ENCODE data around the gene FPR2.

The FPR2 gene

DNA sequence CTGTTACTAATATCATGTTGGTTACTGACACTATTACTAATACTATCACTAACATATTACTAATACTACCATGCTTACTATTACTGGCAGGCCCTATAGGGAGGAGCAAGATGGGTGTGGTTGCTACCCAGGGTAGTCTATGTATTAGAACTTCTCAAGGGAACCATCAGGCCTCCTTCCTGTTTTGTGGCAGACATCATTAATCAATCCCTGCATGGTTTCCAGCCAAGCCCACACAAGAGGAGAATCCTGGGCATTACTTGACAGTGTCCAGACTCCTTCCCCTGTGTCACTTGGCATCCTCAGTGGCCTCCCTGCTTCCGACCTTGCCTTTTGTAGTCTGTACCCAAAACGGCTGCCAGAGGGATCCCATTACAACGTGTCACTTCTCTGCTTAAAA lies 46.1 kb upstream of the FPR2 start:
- no peak overlapping the region for H3K27ac ChIP-seq (ENCODE audit: extremely low read depth, low read depth, low read length)
- H3K9me3 ChIP-seq (ENCODE audit: control insufficient read depth, insufficient read depth, low read depth, low read length): no peaks in the 10 kb centered on the region
- no peak overlapping the region for H3K4me3 ChIP-seq (ENCODE audit: low read depth, low read length)
- ChIA-PET POLR2A (interaction anchor here (0.6 kb wide), 1 partner anchor 27 kb away, joined by 3 read pairs; no protein-coding TSS in a partner anchor), CTCF (interaction anchor here (0.6 kb wide), 1 partner anchor 51 kb away, joined by 4 read pairs; no protein-coding TSS in a partner anchor)
- H3K36me3 ChIP-seq (ENCODE audit: control insufficient read depth in 2 of 2, insufficient read depth in 1 of 2, low read length in 2 of 2): no peaks in the 10 kb centered on the region
- H3K4me1 ChIP-seq (ENCODE audit: control insufficient read depth, insufficient read depth, low read length): no peaks in the 10 kb centered on the region
- TF ChIP-seq, protein P1, sequence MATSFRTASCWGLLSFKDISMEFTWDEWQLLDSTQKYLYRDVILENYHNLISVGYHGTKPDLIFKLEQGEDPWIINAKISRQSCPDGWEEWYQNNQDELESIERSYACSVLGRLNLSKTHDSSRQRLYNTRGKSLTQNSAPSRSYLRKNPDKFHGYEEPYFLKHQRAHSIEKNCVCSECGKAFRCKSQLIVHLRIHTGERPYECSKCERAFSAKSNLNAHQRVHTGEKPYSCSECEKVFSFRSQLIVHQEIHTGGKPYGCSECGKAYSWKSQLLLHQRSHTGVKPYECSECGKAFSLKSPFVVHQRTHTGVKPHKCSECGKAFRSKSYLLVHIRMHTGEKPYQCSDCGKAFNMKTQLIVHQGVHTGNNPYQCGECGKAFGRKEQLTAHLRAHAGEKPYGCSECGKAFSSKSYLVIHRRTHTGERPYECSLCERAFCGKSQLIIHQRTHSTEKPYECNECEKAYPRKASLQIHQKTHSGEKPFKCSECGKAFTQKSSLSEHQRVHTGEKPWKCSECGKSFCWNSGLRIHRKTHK (tag by site-specific recombination; IDR thresholded peaks at IDR 0.05): no peak
- peak; percentile 47; the same call in 1 of the 2 replicates for TF ChIP-seq ZBTB17 (tag by site-specific recombination; IDR thresholded peaks at IDR 0.05)
- no peak for TF ChIP-seq ZNF335 (tag by site-specific recombination; conservative IDR thresholded peaks at IDR 0.05)

DNA sequence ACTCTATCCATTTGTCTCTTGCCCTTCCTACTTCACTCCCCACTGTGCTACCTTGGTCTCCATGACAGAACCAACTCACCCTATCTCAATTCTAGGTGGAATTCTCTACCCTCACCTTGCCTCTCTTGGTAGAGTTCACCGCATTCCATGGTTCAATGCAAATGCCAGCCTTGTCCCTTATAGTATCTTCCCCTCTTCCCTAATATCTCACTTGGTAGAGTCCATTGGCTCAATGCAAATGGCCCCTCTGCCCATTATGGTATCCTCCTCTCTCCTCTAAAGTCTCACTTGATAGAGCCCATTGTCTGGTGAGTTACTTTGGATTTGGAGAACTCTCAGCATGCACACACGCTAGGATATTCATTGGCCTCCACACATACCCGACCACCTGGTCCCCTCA lies 45.1 kb upstream of the FPR2 start:
- H3K27ac ChIP-seq (ENCODE audit: extremely low read depth, low read depth, low read length): no peak overlapping the region
- no peak overlapping the region for H3K4me3 ChIP-seq (ENCODE audit: low read depth, low read length)
- no peaks in the 10 kb centered on the region for H3K9me3 ChIP-seq (ENCODE audit: control insufficient read depth, insufficient read depth, low read depth, low read length)
- H3K4me1 ChIP-seq (ENCODE audit: control insufficient read depth, insufficient read depth, low read length): no peaks in the 10 kb centered on the region
- H3K36me3 ChIP-seq (ENCODE audit: control insufficient read depth in 2 of 2, insufficient read depth in 1 of 2, low read length in 2 of 2): no peaks in the 10 kb centered on the region
- no peak for TF ChIP-seq ZNF16 (tag by site-specific recombination; IDR thresholded peaks at IDR 0.05; ENCODE audit: low read depth)
- no peak for TF ChIP-seq ZNF350 (tag by site-specific recombination; IDR thresholded peaks at IDR 0.05)
- TF ChIP-seq, protein P2, sequence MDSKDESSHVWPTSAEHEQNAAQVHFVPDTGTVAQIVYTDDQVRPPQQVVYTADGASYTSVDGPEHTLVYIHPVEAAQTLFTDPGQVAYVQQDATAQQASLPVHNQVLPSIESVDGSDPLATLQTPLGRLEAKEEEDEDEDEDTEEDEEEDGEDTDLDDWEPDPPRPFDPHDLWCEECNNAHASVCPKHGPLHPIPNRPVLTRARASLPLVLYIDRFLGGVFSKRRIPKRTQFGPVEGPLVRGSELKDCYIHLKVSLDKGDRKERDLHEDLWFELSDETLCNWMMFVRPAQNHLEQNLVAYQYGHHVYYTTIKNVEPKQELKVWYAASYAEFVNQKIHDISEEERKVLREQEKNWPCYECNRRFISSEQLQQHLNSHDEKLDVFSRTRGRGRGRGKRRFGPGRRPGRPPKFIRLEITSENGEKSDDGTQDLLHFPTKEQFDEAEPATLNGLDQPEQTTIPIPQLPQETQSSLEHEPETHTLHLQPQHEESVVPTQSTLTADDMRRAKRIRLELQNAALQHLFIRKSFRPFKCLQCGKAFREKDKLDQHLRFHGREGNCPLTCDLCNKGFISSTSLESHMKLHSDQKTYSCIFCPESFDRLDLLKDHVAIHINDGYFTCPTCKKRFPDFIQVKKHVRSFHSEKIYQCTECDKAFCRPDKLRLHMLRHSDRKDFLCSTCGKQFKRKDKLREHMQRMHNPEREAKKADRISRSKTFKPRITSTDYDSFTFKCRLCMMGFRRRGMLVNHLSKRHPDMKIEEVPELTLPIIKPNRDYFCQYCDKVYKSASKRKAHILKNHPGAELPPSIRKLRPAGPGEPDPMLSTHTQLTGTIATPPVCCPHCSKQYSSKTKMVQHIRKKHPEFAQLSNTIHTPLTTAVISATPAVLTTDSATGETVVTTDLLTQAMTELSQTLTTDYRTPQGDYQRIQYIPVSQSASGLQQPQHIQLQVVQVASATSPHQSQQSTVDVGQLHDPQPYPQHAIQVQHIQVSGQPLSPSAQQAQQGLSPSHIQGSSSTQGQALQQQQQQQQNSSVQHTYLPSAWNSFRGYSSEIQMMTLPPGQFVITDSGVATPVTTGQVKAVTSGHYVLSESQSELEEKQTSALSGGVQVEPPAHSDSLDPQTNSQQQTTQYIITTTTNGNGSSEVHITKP (tag by site-specific recombination; IDR thresholded peaks at IDR 0.05): peak; percentile 50; the same call in 1 of the 2 replicates
- no peak for TF ChIP-seq MYNN (tag by site-specific recombination; IDR thresholded peaks at IDR 0.05; ENCODE audit: borderline replicate concordance)
- TF ChIP-seq ZNF596 (tag by site-specific recombination; IDR thresholded peaks at IDR 0.05): no peak
- no peak for TF ChIP-seq ZNF157 (tag by site-specific recombination; IDR thresholded peaks at IDR 0.05)
- TF ChIP-seq, protein P3, sequence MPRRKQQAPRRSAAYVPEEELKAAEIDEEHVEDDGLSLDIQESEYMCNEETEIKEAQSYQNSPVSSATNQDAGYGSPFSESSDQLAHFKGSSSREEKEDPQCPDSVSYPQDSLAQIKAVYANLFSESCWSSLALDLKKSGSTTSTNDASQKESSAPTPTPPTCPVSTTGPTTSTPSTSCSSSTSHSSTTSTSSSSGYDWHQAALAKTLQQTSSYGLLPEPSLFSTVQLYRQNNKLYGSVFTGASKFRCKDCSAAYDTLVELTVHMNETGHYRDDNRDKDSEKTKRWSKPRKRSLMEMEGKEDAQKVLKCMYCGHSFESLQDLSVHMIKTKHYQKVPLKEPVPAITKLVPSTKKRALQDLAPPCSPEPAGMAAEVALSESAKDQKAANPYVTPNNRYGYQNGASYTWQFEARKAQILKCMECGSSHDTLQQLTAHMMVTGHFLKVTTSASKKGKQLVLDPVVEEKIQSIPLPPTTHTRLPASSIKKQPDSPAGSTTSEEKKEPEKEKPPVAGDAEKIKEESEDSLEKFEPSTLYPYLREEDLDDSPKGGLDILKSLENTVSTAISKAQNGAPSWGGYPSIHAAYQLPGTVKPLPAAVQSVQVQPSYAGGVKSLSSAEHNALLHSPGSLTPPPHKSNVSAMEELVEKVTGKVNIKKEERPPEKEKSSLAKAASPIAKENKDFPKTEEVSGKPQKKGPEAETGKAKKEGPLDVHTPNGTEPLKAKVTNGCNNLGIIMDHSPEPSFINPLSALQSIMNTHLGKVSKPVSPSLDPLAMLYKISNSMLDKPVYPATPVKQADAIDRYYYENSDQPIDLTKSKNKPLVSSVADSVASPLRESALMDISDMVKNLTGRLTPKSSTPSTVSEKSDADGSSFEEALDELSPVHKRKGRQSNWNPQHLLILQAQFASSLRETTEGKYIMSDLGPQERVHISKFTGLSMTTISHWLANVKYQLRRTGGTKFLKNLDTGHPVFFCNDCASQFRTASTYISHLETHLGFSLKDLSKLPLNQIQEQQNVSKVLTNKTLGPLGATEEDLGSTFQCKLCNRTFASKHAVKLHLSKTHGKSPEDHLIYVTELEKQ (tag by site-specific recombination; IDR thresholded peaks at IDR 0.05; ENCODE audit: borderline replicate concordance): no peak
- no peak for TF ChIP-seq ZNF223 (tag by site-specific recombination; IDR thresholded peaks at IDR 0.05)
- ChIA-PET POLR2A (no interaction called here), CTCF (no interaction called here)

DNA sequence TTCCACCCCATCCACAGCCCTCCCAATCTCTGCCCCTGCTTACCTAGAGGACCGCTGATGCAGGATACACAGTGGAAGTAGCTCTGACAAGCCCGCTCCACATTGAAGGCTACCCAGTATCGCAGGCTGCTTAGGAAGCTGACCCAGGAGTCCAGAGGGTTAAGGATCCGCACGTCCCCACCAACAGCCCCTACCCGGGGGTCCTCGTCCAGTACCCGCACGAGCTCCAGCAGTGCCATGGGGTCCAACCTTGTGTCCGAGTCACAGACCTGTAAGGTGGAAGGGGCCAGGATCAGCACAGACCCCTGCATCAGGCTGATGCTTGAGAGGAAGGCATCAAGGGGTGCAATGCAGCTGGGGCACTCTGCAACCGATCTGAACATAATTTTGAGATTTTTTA lies 44.1 kb upstream of the FPR2 start:
- POLR2A ChIA-PET: no interaction called here
- no peak for TF ChIP-seq TRIM28 (IDR thresholded peaks at IDR 0.05; ENCODE audit: borderline replicate concordance, low read length)
- TF ChIP-seq ZNF626 (tag by site-specific recombination; IDR thresholded peaks at IDR 0.05): no peak
- no peak for TF ChIP-seq ZNF202 (tag by site-specific recombination; IDR thresholded peaks at IDR 0.05; ENCODE audit: borderline replicate concordance)
- TF ChIP-seq ZNF629 (tag by site-specific recombination; IDR thresholded peaks at IDR 0.05): no peak
- TF ChIP-seq KLF9 (tag by site-specific recombination; IDR thresholded peaks at IDR 0.05; ENCODE audit: low read depth): no peak

More for the DNA sequence above, 44.1 kb upstream of the FPR2 start:
- Histone ChIP-seq H3K9me3 (ENCODE audit: control insufficient read depth, insufficient read depth, low read depth, low read length) (no peaks in the 10 kb centered on the region), H3K36me3 (ENCODE audit: control insufficient read depth in 2 of 2, insufficient read depth in 1 of 2, low read length in 2 of 2) (no peaks in the 10 kb centered on the region), H3K27ac (ENCODE audit: extremely low read depth, low read depth, low read length) (no peak overlapping the region), H3K4me1 (ENCODE audit: control insufficient read depth, insufficient read depth, low read length) (no peaks in the 10 kb centered on the region), H3K4me3 (ENCODE audit: low read depth, low read length) (no peak overlapping the region)
- CTCF ChIA-PET: interaction anchor here (1.2 to 1.5 kb wide), 2 partner anchors 91 to 244 kb away, joined by 3 to 5 read pairs; no protein-coding TSS in a partner anchor

All from HEK293 (cell line).